Skeletal muscle tissue (tissue), 4 donors: ENCODE measurements around the gene CPA5. TPM values are rescaled to one million over a fixed set of nuclear protein-coding genes. Genes with fewer than 3 reads are reported as not detected.
A peak's percentile ranks its signal among the peaks of the same experiment; 100 is the strongest.
"Not testable (repeated sequence)": the region's sequence is repeated elsewhere in the genome, so short reads cannot be mapped to it uniquely, and the experiment has no call there.

ENCODE experiments used
- H3K27ac ChIP-seq: one replicate; pipeline ENCODE4 v1.7.0; 2013; ENCODE audit warnings: mild to moderate bottlenecking, low read depth, low read length, inconsistent platforms
- H3K27me3 ChIP-seq, 3 donors: one replicate each; pipeline ENCODE4 v1.7.0; 2013; ENCODE audit warnings: low read length in 3 of 3; ENCODE audit not compliant: control insufficient read depth in 3 of 3, insufficient read depth in 3 of 3
- H3K36me3 ChIP-seq, 3 donors: one replicate each; pipeline ENCODE4 v1.7.0; 2013; ENCODE audit warnings: low read length in 3 of 3; ENCODE audit not compliant: control insufficient read depth in 3 of 3, insufficient read depth in 3 of 3
- H3K4me1 ChIP-seq, 3 donors: one replicate each; pipeline ENCODE4 v1.7.0; 2013; ENCODE audit warnings: low read length in 3 of 3, mild to moderate bottlenecking in 3 of 3; ENCODE audit not compliant: control insufficient read depth in 3 of 3, insufficient read depth in 3 of 3
- H3K4me3 ChIP-seq, 3 donors: one replicate each; pipeline ENCODE4 v1.7.0; 2013; ENCODE audit warnings: low read length in 3 of 3
- H3K9ac ChIP-seq, 3 donors: one replicate each; pipeline ENCODE4 v1.7.0; 2013; ENCODE audit warnings: low read length in 3 of 3, mild to moderate bottlenecking in 3 of 3, moderate library complexity in 2 of 3, low read depth in 1 of 3
- H3K9me3 ChIP-seq, 3 donors: one replicate each; pipeline ENCODE4 v1.7.0; 2013; ENCODE audit warnings: low read length in 3 of 3; ENCODE audit not compliant: control insufficient read depth in 3 of 3
- total RNA-seq: library from RNA; depleted of rRNA; stranded (reverse); fragments of >200 nt; gene quantifications from one replicate; pipeline ENCODE4 v1.2.3, GENCODE V29; 2014
- donor health status: Osteomylitis.

CPA5 gene
- total RNA-seq, 1 donor from 2014 or later, result not detected

DNA sequence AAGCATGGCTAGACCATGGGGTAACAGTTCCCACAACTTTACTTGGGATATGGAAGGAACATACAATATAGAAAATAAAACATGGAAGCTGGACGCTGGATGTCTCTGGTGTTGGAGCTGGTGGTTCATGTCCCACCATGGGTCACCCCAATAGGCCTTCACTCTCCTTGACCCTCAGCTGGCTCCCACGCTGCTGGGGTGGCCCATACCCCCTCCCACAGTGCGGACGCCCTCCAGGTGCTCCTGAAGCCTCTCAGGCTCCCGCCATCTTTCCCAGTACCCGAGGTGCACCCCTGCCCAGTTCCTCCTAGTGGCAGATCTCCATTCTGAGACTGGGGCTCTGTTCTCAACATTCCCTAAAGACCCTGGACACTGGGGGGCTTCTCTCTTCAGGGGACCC is 29.9 kb downstream of the CPA5 start:
- Histone ChIP-seq H3K9ac (peak overlapping the region in 1 of 3 donors; percentile 72), H3K4me3 (no peak overlapping the region), H3K27me3 (no peaks in the 10 kb centered on the region), H3K4me1 (peaks cover 20 to 30% (median 26%) of the 10 kb centered on the region in 3 donors), H3K36me3 (no peaks in the 10 kb centered on the region), H3K27ac (peak overlapping the region; percentile 83), H3K9me3 (no peaks in the 10 kb centered on the region)

- not testable (repeated sequence) for H3K9me3 ChIP-seq, H3K27me3 ChIP-seq, H3K4me3 ChIP-seq, H3K9ac ChIP-seq, H3K27ac ChIP-seq, H3K36me3 ChIP-seq
- H3K4me1 ChIP-seq, result peaks cover 18 to 23% (median 23%) of the 10 kb centered on the region in 3 donors
Measured at GRCh38 chr7:130376461-130376860, 31.8 kb downstream of the CPA5 start.

GRCh38 chr7:130377178-130377577 is 32.6 kb downstream of the CPA5 start:
- Histone ChIP-seq H3K4me1 (peaks cover 18 to 23% (median 23%) of the 10 kb centered on the region in 3 donors), H3K27me3 (no peaks in the 10 kb centered on the region)

GRCh38 chr7:130379019-130379418 is 34.4 kb downstream of the CPA5 start:
- H3K9me3 ChIP-seq, result no peaks in the 10 kb centered on the region
- H3K9ac ChIP-seq, result no peak overlapping the region
- no peak overlapping the region for H3K27ac ChIP-seq
- H3K4me1 ChIP-seq, result peaks cover 10 to 12% (median 11%) of the 10 kb centered on the region in 3 donors
- H3K4me3 ChIP-seq, result no peak overlapping the region
- no peaks in the 10 kb centered on the region for H3K27me3 ChIP-seq
- no peaks in the 10 kb centered on the region for H3K36me3 ChIP-seq

More at GRCh38 chr7:130377178-130377577, 32.6 kb downstream of the CPA5 start:
- Histone ChIP-seq H3K36me3 (no peaks in the 10 kb centered on the region), H3K9me3 (no peaks in the 10 kb centered on the region), H3K4me3 (no peak overlapping the region), H3K27ac (no peak overlapping the region), H3K9ac (no peak overlapping the region)

DNA sequence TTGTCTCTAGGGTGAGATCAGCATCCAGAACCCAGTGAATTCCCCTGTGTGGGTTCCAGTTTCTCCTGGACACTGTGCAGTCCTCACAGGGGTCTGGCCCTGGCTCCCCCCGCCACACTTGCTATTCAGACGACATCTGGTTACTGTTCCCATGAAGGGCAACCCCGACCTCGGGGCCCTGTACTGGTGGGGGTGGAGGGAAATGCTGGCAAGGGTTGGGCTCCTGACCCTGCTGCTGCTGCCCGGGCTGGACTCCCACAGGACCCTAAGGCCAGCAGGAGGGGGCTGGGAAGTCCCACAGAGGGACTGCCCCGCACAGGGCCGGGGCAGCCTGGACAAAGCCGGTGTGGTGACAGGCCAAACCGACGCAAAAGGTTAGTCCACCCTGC is 34.9 kb downstream of the CPA5 start:
- H3K4me1 ChIP-seq, result peaks cover 7 to 9% (median 8%) of the 10 kb centered on the region in 3 donors
- no peak overlapping the region for H3K4me3 ChIP-seq
- peak overlapping the region in 1 of 3 donors; percentile 51 for H3K9ac ChIP-seq
- H3K27ac ChIP-seq, result no peak overlapping the region
- H3K9me3 ChIP-seq, result no peaks in the 10 kb centered on the region
- no peaks in the 10 kb centered on the region for H3K27me3 ChIP-seq
- H3K36me3 ChIP-seq, result no peaks in the 10 kb centered on the region

- Histone ChIP-seq H3K9ac (peak within 1 kb of the TSS in 1 of 3 donors; percentile 51), H3K27me3 (no peaks in the 10 kb centered on the region), H3K4me1 (peaks cover 8 to 10% (median 9%) of the 10 kb centered on the region in 3 donors), H3K27ac (no peak within 1 kb of the TSS), H3K9me3 (no peaks in the 10 kb centered on the region), H3K4me3 (no peak within 1 kb of the TSS), H3K36me3 (no peaks in the 10 kb centered on the region)
Measured at GRCh38 chr7:130379921-130380860, 35.6 kb downstream of the CPA5 start, which contains the start of gene CPA1. TSS of gene CPA1 (plus strand) at chr7:130380494. CDS start at chr7:130380521, 27 bp downstream.

DNA sequence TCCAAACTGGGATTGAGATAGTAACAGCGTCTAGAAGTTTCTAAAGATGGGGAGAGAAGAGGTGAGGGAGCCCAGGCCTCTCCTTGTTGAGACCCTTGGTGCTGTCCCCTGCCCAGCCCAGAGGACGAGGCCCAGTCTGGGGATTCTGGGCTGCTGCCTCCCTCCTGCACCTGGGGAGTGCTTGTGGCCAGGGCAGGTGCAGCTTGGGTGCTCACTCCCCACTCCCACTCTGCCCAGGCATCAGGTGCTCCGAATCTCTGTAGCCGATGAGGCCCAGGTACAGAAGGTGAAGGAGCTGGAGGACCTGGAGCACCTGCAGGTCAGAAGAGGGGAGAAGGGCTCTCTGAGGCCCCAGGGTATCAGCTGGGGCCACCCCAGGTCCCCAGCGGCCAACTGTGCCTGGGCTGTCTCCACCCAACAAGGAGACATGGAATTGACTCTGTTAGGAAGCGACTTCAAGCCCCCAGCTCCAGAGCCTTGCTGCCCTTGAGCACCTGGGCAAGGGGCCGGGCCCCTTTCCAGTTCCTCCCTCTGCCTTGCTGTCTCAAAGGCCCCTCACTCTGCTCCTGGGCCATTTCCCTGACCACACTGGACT is 36.3 kb downstream of the CPA5 start:
- Histone ChIP-seq H3K36me3 (no peaks in the 10 kb centered on the region), H3K27me3 (no peaks in the 10 kb centered on the region), H3K4me3 (no peak overlapping the region), H3K9me3 (no peaks in the 10 kb centered on the region), H3K27ac (no peak overlapping the region), H3K9ac (no peak overlapping the region), H3K4me1 (peaks cover 8 to 17% (median 9%) of the 10 kb centered on the region in 3 donors)

GRCh38 chr7:130381468-130382312 is 37.1 kb downstream of the CPA5 start:
- H3K27ac ChIP-seq, result no peak overlapping the region
- H3K36me3 ChIP-seq, result no peaks in the 10 kb centered on the region
- H3K4me1 ChIP-seq, result peaks cover 8 to 17% (median 9%) of the 10 kb centered on the region in 3 donors

GRCh38 chr7:130383187-130383980 is 38.8 kb downstream of the CPA5 start:
- no peaks in the 10 kb centered on the region for H3K9me3 ChIP-seq
- H3K27ac ChIP-seq, result no peak overlapping the region
- H3K9ac ChIP-seq, result no peak overlapping the region
- H3K27me3 ChIP-seq, result no peaks in the 10 kb centered on the region
- no peaks in the 10 kb centered on the region for H3K36me3 ChIP-seq
- no peak overlapping the region for H3K4me3 ChIP-seq
- H3K4me1 ChIP-seq, result peaks cover 8 to 17% (median 9%) of the 10 kb centered on the region in 3 donors

More at GRCh38 chr7:130381468-130382312, 37.1 kb downstream of the CPA5 start:
- Histone ChIP-seq H3K27me3 (no peaks in the 10 kb centered on the region), H3K4me3 (no peak overlapping the region), H3K9ac (no peak overlapping the region), H3K9me3 (no peaks in the 10 kb centered on the region)
